GM12878 (cell line): ENCODE measurements around the gene ETHE1. TPM values are rescaled to one million over a fixed set of nuclear protein-coding genes. Genes with fewer than 3 reads are reported as not detected.

ENCODE experiments used
- ATAC-seq: fragments of 200-7000 bp; cut with Tn5 transposase; 3 replicates; pipeline ENCODE4 v1.9.1; 2020; ENCODE audit warnings: mild to moderate bottlenecking, moderate library complexity
- BruUV-seq: library from RNA; stranded (reverse); fragments of 400-500 nt; replicated peaks from 2 replicates; lab custom pipeline; 2021; lab: Mats Ljungman, UMichigan
- CTCF ChIA-PET: fragments of 300-600 bp; sonication (Branson Sonifier 250); formaldehyde crosslinking; extraction: SDS; loops from one replicate; lab custom pipeline; 2021; ENCODE audit warnings: inconsistent platforms; lab: Yijun Ruan, JAX
- POLR2A ChIA-PET: fragments of 350-600 bp; formaldehyde crosslinking; extraction: SDS; loops from one replicate; lab custom pipeline; 2021; ENCODE audit warnings: inconsistent platforms; lab: Charles Lee
- RAD21 ChIA-PET: fragments of 300-600 bp; sonication (Branson Sonifier 250); formaldehyde crosslinking; loops from one replicate; lab custom pipeline; 2023; ENCODE audit warnings: antibody characterized with exemption; ENCODE audit not compliant: unreplicated experiment; lab: Charles Lee
- SMC1A ChIA-PET: fragments of 300-600 bp; sonication (Branson Sonifier 250); formaldehyde crosslinking; loops from one replicate; lab custom pipeline; 2023; ENCODE audit not compliant: unreplicated experiment, uncharacterized antibody; lab: Charles Lee
- DNase-seq: peaks from one replicate; pipeline ENCODE4 v3.0.0-alpha.2; 2011; ENCODE audit warnings: low read depth, low spot score
- FAIRE-seq: peaks from 3 replicates; lab custom pipeline; 2011; peaks lifted over from hg19 to GRCh38; lab: Jason Lieb, UNC
- H2AFZ ChIP-seq: 2 replicates; pipeline ENCODE4 v1.6.0; 2011; ENCODE audit warnings: low read depth, low read length, control low read depth; ENCODE audit not compliant: control insufficient read depth
- H3K27ac ChIP-seq: 2 replicates; pipeline ENCODE4 v1.5.1; 2011; ENCODE audit warnings: control low read depth; ENCODE audit not compliant: control insufficient read depth, insufficient read depth
- H3K27me3 ChIP-seq, 2 experiments: replicated peaks in 1 of 2; 2 replicates each; pipeline versions ENCODE4 v1.6.0 to v1.6.1; 2011; ENCODE audit warnings: low read length in 1 of 2; ENCODE audit not compliant: control insufficient read depth in 2 of 2, insufficient read depth in 2 of 2
- H3K36me3 ChIP-seq, 2 experiments: 2 replicates each; pipeline ENCODE4 v1.5.1; 2011; ENCODE audit warnings: low read length in 1 of 2; ENCODE audit not compliant: control insufficient read depth in 2 of 2, insufficient read depth in 2 of 2
- H3K4me1 ChIP-seq: 2 replicates; pipeline ENCODE4 v1.6.1; 2011; ENCODE audit warnings: mild to moderate bottlenecking, low read length, moderate library complexity, mixed read lengths; ENCODE audit not compliant: control insufficient read depth, insufficient read depth
- H3K4me2 ChIP-seq: 2 replicates; pipeline ENCODE4 v1.6.0; 2011; ENCODE audit warnings: control low read depth; ENCODE audit not compliant: control insufficient read depth, insufficient read depth
- H3K4me3 ChIP-seq: fragments of 200-600 bp; sonication (generic); 2 replicates; pipeline ENCODE4 v1.5.1; 2016
- H3K79me2 ChIP-seq: 2 replicates; pipeline ENCODE4 v1.6.0; 2011; ENCODE audit warnings: low read length; ENCODE audit not compliant: control insufficient read depth, insufficient read depth
- H3K9ac ChIP-seq: 2 replicates; pipeline ENCODE4 v1.8.0; 2011; ENCODE audit warnings: low read length, control low read depth, mixed read lengths; ENCODE audit not compliant: control insufficient read depth, insufficient read depth
- H3K9me3 ChIP-seq: replicated peaks from 3 replicates; pipeline ENCODE4 v1.5.1; 2011; ENCODE audit warnings: mild to moderate bottlenecking, low read length; ENCODE audit not compliant: control insufficient read depth, insufficient read depth
- H4K20me1 ChIP-seq: 2 replicates; pipeline ENCODE4 v1.6.0; 2011; ENCODE audit not compliant: control insufficient read depth, insufficient read depth
- ATF7 ChIP-seq: fragments of 450-650 bp; IDR thresholded peaks from 2 replicates; pipeline ENCODE4 v1.6.1; 2016; ENCODE audit warnings: low read depth, mild to moderate bottlenecking
- CHD4 ChIP-seq: fragments of 200-600 bp; sonication (generic); IDR thresholded peaks from 2 replicates; pipeline ENCODE4 v1.6.1; 2016; ENCODE audit warnings: mild to moderate bottlenecking
- CTCF ChIP-seq, 3 experiments: IDR thresholded peaks in 2 of 3; conservative IDR thresholded peaks in 1 of 3; 2 replicates each; pipeline ENCODE4 v1.5.1; 2011; ENCODE audit warnings: low read depth in 3 of 3, low read length in 3 of 3, mild to moderate bottlenecking in 3 of 3, control low read depth in 2 of 3, moderate library complexity in 2 of 3, inconsistent platforms in 1 of 3, mixed read lengths in 1 of 3; ENCODE audit not compliant: control insufficient read depth in 2 of 3, insufficient read depth in 1 of 3; ENCODE audit errors: extremely low read depth in 1 of 3
- FOXM1 ChIP-seq: IDR thresholded peaks from 2 replicates; pipeline ENCODE4 v1.6.1; 2012; ENCODE audit warnings: low read depth, mild to moderate bottlenecking, inconsistent platforms, low read length, moderate library complexity
- HDAC2 ChIP-seq: fragments of 200-600 bp; sonication (generic); IDR thresholded peaks from 2 replicates; pipeline ENCODE4 v1.6.1; 2017
- HDAC6 ChIP-seq: fragments of 200-600 bp; sonication (generic); IDR thresholded peaks from one replicate; pipeline ENCODE4 v1.8.0; 2017; ENCODE audit warnings: antibody characterized with exemption; ENCODE audit not compliant: unreplicated experiment
- HSF1 ChIP-seq: fragments of 150-350 bp; IDR thresholded peaks from 2 replicates; pipeline ENCODE4 v1.6.1; 2014; ENCODE audit warnings: mild to moderate bottlenecking, low read depth, low read length
- IRF4 ChIP-seq: IDR thresholded peaks from 2 replicates; pipeline ENCODE4 v1.6.1; 2011; ENCODE audit warnings: low read depth, low read length
- IRF5 ChIP-seq: fragments of 450-650 bp; IDR thresholded peaks from 2 replicates; pipeline ENCODE4 v1.6.1; 2017; ENCODE audit warnings: borderline replicate concordance
- MYB ChIP-seq: fragments of 150-350 bp; IDR thresholded peaks from 2 replicates; pipeline ENCODE4 v1.6.1; 2014; ENCODE audit warnings: mild to moderate bottlenecking, low read depth, low read length, borderline replicate concordance
- MYC ChIP-seq: IDR thresholded peaks from 2 replicates; pipeline ENCODE4 v1.6.1; 2011; ENCODE audit warnings: mild to moderate bottlenecking, low read length, moderate library complexity, inconsistent platforms; ENCODE audit not compliant: insufficient read depth, insufficient replicate concordance, insufficient read length, severe bottlenecking
- NBN ChIP-seq: fragments of 450-650 bp; IDR thresholded peaks from 2 replicates; pipeline ENCODE4 v1.6.1; 2016
- NFYA ChIP-seq: IDR thresholded peaks from 2 replicates; pipeline ENCODE4 v1.6.1; 2011; ENCODE audit warnings: low read depth, mild to moderate bottlenecking, low read length, improper control_type of control experiment, borderline replicate concordance
- SRF ChIP-seq, 2 experiments: IDR thresholded peaks; 2 replicates each; pipeline ENCODE4 v1.6.1; 2011; ENCODE audit warnings: low read depth in 2 of 2, low read length in 2 of 2, mild to moderate bottlenecking in 1 of 2, moderate library complexity in 1 of 2
- STAT3 ChIP-seq: IDR thresholded peaks from 2 replicates; pipeline ENCODE4 v1.6.1; 2011; ENCODE audit warnings: low read depth, low read length, improper control_type of control experiment
- SUZ12 ChIP-seq: fragments of 200-600 bp; sonication (generic); IDR thresholded peaks from one replicate; pipeline ENCODE4 v1.6.1; 2018; ENCODE audit warnings: antibody characterized with exemption, mild to moderate bottlenecking; ENCODE audit not compliant: unreplicated experiment
- WRNIP1 ChIP-seq: IDR thresholded peaks from 2 replicates; pipeline ENCODE4 v1.6.1; 2011; ENCODE audit warnings: low read depth, low read length, improper control_type of control experiment, borderline replicate concordance
- WGBS: methylation state at CpG from one replicate; pipeline ENCODE4 v1.1.6; 2016; ENCODE audit warnings: low lambda C conversion rate; ENCODE audit not compliant: insufficient replicate concordance, insufficient coverage; ENCODE audit errors: missing lambda C conversion rate; 5-methylcytosine and 5-hydroxymethylcytosine counted together
- in situ Hi-C: fragments of 300-500 bp; cut with MboI; formaldehyde crosslinking; loops from 9 replicates; pipeline ENCODE4 v1.14.3; 2018; ENCODE audit warnings: mixed read lengths
- intact Hi-C: fragments of 100-400 bp; cut with micrococcal nuclease; formaldehyde crosslinking; loops from one replicate; pipeline ENCODE4 v1.14.2; 2022; ENCODE audit not compliant: unreplicated experiment
- polyA plus RNA-seq, 11 experiments: library from polyadenylated mRNA; depleted of rRNA in 4 of 11; unstranded in 6 of 11; stranded (reverse) in 5 of 11; fragments of >200 nt; fragmentation: Nextera tagmentation in 4 of 11; fragmentation: Illumina TruSeq in 1 of 11; extraction: Ambion mirVana in 4 of 11; extraction: Trizol in 1 of 11; gene quantifications; 1 replicate in 1 of 11; 2 replicates in 10 of 11; pipeline versions ENCODE4 v1.2.1 to v1.2.3, GENCODE V29; 2011 to 2016; ENCODE audit warnings: inconsistent platforms in 2 of 11, missing spikeins in 2 of 11, low read depth in 1 of 11
- total RNA-seq, 4 experiments: library from RNA; depleted of rRNA in 3 of 4; stranded (reverse); fragments of >200 nt in 3 of 4; fragmentation: Illumina TruSeq in 1 of 4; extraction: Trizol in 1 of 4; gene quantifications; 2 replicates each; pipeline versions ENCODE4 v1.2.1 to v1.2.3, GENCODE V29; 2013 to 2021

ETHE1 gene
- total and polyA plus RNA-seq, 10 of the 15 experiments (the other 5 are each of a cell fraction or from before 2014, with no cell fraction given), result 22.1 to 155 (median 52.7) TPM

GRCh38 chr19:43485951-43486350, 41.0 kb downstream of the ETHE1 start (continued):
- no peak for TF ChIP-seq HSF1
- no peak for TF ChIP-seq HDAC2
- TF ChIP-seq SUZ12, result no peak
- no peak for TF ChIP-seq WRNIP1
- no peak for TF ChIP-seq MYB

GRCh38 chr19:43483281-43483680, 43.7 kb downstream of the ETHE1 start:
- no peaks in the 10 kb centered on the region for H4K20me1 ChIP-seq
- no peak overlapping the region for H3K9ac ChIP-seq
- in situ Hi-C loops, result no loop called here
- H3K27me3 ChIP-seq, result no peaks in the 10 kb centered on the region
- no peaks in the 10 kb centered on the region for H3K79me2 ChIP-seq
- POLR2A ChIA-PET, result interaction anchor here (0.5 kb wide), 1 partner anchor 35 kb away, joined by 3 read pairs; no protein-coding TSS in a partner anchor
- SMC1A ChIA-PET, result interaction anchor here (1.5 kb wide), 1 partner anchor 20 kb away, joined by 3 read pairs; no protein-coding TSS in a partner anchor
- H2AFZ ChIP-seq, result no peak overlapping the region
- no peak for ATAC-seq
- no peak for FAIRE-seq
- WGBS, result 79% methylated on average over 6 of the region's 6 CpGs
- intact Hi-C loops, result no loop called here
- RAD21 ChIA-PET, result interaction anchor here (2.0 kb wide), 1 partner anchor 20 kb away, joined by 5 read pairs; no protein-coding TSS in a partner anchor
- H3K27ac ChIP-seq, result no peak overlapping the region
- H3K9me3 ChIP-seq, result no peaks in the 10 kb centered on the region
- no peaks in the 10 kb centered on the region for H3K4me1 ChIP-seq
- no TSS peak for BruUV-seq
- CTCF ChIA-PET, result interaction anchor here (1.6 to 2.1 kb wide), 2 partner anchors 21 to 37 kb away, joined by 4 to 8 read pairs; partner anchors contain the start of gene PHLDB3
- no peak overlapping the region for H3K4me2 ChIP-seq
- H3K36me3 ChIP-seq, result no peaks in the 10 kb centered on the region
- no peak for DNase-seq
- no peak overlapping the region for H3K4me3 ChIP-seq
- TF ChIP-seq SRF (IDR thresholded peaks at IDR 0.05; ENCODE audit: low read depth in 2 of 2, low read length in 2 of 2) (no peak), STAT3 (no peak), HDAC6 (no peak), FOXM1 (no peak), NFYA (no peak), CTCF (IDR thresholded peaks at IDR 0.05 in 2 of 3, conservative IDR thresholded peaks at IDR 0.05 in 1 of 3; ENCODE audit: control insufficient read depth in 2 of 3, extremely low read depth in 1 of 3, insufficient read depth in 1 of 3, low read depth in 3 of 3, low read length in 3 of 3) (no peak), IRF5 (no peak), NBN (no peak), CHD4 (no peak), MYC (no peak), IRF4 (no peak), ATF7 (no peak), SUZ12 (no peak)
